GM12801 (cell line): ENCODE results near the gene TMOD3.

Experiments used
- TF ChIP-seq, protein P1 (sequence below): IDR thresholded peaks from one replicate; pipeline ENCODE4 v1.5.1; 2011; ENCODE audit warnings: control low read depth; ENCODE audit not compliant: insufficient read length; ENCODE audit errors: extremely low read depth

The TMOD3 gene

DNA sequence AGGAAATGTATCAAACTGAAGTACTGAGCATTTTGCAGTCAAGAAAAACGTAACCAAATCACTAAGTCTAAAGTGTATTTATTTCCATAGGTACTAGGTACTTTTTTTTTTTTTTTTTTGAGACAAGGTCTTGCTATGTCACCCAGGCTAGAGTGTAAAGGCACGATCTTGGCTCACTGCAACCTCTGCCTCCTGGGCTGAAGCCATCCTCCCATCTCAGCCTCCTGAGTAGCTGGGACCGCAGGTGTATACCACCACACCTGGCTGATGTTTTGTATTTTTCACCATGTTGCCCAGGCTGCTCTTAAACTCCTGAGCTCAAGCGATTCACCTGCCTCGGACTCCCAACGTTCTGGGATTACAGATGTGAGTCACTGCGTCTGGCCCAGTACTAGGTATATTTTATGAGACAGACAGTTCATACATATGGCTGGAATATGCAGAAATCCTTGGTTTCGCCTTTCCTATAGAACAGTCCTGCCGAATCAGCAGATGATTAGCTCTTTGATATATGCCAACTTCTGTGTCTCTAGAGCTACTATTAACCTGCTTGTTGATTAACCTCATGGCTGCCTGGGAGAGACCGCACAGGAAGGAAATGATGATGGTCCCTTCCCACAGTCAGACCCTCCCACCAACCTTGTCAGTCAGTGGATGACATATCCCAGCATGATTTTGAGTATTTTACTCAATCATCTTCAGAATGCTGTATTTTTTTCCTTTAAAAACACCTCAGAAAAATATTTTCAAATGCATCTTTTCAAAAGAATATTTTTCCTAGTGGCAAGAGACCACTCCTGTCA is 32.3 kb downstream of the TMOD3 start:
- TF ChIP-seq, protein P1, sequence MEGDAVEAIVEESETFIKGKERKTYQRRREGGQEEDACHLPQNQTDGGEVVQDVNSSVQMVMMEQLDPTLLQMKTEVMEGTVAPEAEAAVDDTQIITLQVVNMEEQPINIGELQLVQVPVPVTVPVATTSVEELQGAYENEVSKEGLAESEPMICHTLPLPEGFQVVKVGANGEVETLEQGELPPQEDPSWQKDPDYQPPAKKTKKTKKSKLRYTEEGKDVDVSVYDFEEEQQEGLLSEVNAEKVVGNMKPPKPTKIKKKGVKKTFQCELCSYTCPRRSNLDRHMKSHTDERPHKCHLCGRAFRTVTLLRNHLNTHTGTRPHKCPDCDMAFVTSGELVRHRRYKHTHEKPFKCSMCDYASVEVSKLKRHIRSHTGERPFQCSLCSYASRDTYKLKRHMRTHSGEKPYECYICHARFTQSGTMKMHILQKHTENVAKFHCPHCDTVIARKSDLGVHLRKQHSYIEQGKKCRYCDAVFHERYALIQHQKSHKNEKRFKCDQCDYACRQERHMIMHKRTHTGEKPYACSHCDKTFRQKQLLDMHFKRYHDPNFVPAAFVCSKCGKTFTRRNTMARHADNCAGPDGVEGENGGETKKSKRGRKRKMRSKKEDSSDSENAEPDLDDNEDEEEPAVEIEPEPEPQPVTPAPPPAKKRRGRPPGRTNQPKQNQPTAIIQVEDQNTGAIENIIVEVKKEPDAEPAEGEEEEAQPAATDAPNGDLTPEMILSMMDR, result no peak

DNA sequence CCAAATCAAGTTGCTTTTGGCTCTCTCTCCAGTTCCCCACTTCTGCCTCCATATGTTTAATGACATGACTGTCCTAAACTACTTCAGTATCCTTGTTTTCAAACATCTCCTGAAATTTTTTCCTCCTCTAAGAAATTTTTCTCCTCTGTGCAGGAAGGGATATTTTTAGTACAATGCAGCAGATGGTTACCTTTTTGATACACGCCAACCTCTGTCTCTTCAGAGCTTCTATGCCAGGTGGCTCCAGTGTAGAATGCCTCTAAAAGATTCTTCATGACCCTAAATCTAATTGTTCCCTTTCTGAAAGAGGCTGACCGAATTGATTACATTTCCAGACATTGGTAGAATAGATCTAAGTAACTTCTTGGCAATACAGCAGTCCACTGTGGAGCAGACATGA is 33.7 kb downstream of the TMOD3 start:
- TF ChIP-seq, protein P1, result no peak

DNA sequence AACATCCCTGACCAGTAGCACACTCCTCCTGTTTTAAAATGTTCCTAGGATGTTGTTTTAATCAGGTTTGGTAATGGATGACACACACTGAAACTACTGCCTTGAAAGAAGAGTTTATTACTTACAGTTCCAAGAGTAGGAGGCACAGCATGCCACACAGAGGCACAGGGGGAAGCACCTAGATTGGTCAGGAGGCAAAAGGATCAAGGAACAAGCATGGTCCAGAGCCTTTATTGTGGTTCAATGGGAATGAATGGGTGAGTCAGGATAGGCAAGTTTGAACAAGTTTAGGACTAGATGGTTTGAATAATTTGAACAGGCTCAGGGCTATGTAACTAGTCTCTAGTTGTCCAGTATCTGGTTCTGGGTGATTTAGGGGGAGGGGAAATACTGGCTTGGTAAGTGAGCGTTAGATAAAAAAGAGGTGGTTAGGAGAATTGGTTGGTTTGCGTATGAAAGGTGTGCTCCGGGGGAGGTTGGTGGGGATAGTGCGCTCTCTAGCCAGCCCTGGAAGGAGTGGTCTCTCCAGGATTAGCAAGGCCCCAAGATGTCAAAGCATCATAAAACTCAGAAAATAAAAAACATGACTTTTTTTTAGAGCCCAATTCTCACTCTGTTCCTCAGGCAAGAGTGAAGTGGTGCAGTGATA is 35.1 kb downstream of the TMOD3 start:
- TF ChIP-seq, protein P1, result no peak

DNA sequence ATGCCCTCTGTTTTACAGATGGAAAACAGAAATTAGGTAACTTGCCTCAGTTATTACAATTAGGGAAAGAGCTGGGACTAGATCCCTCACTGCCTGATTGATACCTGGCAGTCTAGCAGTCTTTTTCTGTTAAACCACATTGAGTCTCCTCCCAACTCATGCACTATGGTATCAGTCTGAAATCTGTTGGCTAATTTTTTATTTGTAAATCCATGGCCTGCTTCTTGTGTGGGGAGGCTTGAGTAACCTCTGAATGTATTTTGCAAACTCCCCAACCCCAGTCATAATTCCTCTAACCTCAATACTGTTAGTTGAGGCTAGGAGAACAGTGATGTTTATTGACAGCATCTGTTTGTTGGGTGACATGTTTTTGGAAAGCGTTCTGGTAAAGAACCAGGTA is 35.9 kb downstream of the TMOD3 start:
- TF ChIP-seq, protein P1, result no peak

DNA sequence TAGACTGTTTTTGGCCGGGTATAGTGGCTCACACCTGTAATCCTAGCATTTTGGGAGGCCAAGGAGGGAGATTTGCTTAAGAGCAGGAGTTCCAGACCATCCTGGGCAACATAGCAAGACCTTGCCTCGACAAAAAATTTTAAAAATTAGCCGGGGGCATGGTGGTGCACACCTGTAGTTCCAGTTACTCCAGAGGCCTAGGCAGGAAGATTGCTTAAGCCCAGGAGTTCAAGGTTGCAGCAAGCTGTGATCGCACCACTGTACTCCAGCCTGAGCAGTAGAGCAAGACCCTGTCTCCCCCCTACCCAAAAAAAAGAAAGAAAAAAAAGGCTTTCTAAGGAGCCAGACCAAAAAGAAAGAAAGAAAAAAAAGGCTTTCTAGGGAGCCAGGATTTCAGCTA is 36.7 kb downstream of the TMOD3 start:
- TF ChIP-seq, protein P1, result no peak

DNA sequence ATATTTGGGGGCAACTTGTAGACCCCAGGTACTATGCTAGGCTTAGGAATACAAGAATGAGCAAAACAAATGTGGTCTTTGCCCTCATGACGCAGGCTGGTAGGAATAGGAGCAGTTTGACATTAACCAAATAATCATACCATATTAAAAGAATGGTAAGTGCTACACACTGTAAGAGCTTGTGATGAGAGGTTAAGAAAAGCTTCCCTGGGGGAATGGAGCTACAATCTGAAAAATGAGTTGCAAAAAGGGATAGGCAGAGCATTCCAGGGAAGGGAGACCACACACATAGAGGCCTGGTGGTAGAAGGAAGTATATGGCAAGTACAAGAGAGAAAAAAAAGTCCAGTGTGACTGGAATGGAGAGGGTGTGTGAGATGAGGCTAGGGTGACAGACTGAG is 37.3 kb downstream of the TMOD3 start:
- TF ChIP-seq, protein P1, result no peak

DNA sequence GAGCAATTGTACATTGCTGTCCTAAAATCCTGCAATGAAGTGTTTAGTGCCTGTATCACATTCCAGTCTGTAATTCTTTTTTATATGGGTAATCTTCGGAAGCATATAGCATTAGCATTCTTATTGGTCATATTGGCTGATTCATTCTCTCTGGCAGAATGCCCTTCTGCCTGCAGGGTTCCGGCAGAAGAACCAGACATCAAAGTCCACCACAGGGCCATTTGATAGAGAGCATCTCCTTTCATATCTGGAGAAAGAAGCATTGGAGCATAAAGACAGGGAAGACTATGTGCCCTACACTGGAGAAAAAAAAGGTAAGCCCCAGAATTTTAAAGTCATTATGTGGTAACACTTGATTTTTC is 39.6 kb downstream of the TMOD3 start:
- TF ChIP-seq, protein P1, result no peak
